Stimulated activated CD8-positive, alpha-beta memory T cell treated with anti-CD3 and anti-CD28 coated beads, Interleukin-7, amount 100 ng/mL, for 24 hours (primary cell): Measurements from ENCODE around the gene STRADA.

Source experiments
- DNase-seq: peaks from one replicate; pipeline ENCODE4 v3.0.0-alpha.2; 2020; ENCODE audit warnings: low read depth

The STRADA gene

DNA sequence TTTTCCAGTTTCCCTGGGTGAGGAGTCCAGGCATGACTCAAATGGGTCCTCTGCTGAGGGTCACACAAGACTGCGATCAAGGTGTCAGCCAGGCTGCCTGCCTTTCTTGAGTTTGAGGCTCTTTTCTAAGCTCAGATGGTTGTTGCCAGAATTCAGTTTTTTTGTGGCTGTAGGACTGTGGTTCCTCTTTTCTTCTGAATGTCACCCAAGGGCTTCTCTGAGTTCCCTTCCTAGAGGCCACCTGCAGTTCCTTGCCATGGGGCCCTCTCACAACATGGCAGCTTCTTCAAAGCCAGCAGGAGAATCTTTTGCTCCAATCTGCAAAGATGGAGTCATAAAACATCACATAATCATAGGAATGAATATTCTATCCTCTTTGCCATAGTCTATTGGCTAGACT is 59.2 kb downstream of the STRADA start:
- DNase-seq = no peak

DNA sequence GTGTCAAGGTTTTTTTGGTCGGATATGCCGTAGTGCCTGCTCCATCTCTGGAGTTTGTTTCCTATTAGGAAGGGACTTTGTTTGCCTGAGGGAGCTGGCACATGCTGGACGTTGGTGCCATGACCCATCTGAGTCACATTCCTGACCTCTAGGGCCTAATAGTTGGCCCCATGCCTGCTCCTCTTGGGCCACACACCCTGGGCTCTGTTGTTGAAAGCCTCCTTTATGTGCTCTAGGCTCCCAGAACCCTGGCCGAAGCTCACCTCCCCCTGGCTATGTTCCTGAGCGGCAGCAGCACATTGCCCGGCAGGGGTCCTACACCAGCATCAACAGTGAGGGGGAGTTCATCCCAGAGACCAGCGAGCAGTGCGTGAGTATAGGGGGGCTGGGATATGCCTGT is 60.1 kb downstream of the STRADA start:
- no peak for DNase-seq

DNA sequence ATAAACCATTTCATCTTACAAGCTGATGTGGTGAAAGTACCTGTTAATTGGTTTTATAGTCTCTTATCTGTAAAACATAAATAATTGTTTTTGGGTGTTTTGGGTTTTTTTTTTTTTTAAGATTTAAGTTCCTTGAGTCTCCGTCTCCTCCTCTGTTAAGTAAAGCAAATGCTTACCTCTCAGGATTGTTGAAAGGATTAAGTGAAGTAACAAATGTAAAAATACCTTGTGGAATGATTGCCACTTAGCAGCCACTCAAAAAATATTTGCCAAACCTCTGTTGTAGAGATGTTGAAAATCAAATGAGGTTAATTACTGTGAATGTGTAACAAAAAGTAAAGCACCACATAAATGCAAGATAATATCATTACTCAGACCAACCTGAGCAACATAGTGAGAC is 60.9 kb downstream of the STRADA start:
- no peak for DNase-seq

DNA sequence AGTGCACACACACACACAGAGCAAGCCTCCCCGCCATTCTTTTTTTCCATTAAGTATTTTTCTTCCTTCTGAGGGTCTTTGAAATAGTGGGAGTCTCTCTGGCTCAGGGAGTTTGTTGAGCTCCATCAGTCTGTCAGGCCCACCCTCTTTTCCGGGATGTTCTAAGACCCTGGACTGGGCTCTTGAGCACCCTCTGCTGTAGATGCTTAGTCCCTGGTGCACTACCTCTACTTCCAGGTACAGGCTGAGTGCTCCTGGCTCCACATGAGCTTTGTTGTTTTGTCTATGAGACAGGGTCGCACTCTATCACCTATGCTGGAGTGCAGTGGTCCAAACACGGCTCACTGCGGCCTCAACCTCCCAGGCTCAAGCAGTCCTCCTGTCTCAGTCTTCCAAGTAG is 62.4 kb downstream of the STRADA start:
- no peak for DNase-seq

DNA sequence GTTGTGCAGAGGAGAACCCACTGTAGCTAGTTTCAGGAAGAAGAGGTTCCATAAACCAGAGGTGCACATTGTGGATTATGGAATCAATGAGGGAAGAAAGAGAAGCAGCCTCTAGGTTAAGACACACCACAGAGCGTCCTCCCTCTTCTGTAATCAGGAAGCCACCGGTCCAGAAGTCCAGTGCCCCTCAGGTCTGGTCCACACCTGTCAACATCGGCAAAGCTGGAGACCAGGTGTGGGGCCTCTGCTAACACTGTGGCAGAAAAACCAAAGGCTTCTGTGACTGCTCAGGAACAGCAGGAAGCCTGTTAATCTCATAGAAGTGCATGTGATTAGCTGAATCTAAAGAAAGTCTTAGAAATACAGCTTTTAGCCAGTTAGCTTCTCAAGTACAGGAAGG is 65.0 kb downstream of the STRADA start:
- no peak for DNase-seq

DNA sequence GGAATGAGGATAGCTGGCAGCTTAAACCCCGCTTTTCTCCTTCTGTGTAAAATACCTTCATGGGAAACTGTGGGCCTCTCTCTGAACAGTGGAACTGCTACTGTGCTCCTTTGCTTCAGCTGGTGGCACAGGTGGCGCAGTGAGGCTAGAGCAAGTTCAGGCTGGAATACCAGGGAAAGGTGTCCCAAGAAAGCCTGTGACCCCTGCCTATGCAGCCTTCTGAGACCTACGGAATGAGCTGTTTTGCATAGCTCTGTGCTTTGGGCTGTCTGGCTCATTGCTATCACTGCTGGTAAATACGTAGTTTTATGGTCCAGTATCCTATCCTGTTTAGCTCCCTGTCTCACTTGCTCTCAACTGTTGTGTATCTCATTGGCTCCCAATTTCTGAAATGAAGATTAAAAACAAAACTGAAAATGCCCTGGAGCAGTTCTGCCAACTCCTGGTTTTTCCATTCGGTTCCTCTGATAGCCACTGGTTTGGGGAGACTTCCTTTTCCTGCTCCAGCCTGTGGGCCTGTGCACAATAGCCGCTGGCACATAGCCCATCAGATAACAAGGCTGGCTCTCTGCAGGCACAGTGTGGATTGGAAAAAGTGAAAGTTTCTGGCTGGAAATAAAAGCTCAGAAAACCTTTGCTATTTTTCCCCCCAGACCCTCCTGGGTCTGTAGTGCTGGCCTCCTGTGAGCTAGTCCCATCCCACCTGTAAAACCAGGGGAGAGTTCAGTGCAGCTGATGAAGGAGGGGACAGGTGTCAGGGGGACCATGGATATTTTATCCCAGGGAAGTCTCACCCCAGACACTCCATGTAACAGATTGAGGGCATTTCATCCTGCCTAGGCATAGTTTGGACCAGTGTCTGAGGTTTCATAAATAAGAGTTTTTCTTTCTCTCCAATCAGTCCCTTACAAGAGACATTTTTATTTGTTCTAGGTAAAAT is 65.7 kb downstream of the STRADA start:
- DNase-seq = no peak

DNA sequence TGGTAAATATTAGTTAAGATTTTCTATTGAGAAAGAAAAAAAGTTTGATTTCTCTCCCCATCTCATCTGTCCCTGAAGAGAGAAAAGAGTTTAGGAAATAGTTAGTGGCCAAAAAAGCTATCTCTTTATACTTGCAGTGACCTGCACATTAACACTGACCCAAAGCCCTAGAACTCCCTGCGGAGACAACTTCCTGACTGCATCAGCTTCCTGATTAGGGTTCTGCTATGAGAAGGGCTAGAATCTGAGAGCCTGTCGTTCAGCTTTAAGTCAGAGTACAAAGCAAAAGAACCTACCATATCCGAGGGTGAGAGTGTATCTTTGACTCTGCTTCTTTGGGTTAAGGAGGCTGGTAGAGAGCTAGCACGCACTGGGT is 66.4 kb downstream of the STRADA start:
- no peak for DNase-seq

DNA sequence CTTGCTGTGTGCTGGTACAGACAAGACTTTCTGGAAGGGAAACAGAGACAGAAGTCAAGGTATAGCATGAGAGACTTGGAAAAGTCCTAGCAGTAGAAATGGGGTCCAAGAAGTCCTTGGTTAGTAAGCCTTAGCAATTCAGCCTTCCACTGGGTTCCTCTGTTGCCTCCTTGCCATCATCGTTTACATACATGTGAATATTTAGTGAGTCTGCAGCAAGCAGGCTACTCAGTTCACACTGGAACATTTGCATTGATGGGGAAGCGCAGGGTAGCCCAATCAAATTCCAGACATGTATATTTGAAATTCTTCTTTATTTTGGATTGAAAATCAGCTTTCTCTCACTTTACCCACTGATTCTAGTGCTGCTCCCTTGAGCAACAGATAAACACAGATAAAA is 68.7 kb downstream of the STRADA start:
- DNase-seq = no peak

DNA sequence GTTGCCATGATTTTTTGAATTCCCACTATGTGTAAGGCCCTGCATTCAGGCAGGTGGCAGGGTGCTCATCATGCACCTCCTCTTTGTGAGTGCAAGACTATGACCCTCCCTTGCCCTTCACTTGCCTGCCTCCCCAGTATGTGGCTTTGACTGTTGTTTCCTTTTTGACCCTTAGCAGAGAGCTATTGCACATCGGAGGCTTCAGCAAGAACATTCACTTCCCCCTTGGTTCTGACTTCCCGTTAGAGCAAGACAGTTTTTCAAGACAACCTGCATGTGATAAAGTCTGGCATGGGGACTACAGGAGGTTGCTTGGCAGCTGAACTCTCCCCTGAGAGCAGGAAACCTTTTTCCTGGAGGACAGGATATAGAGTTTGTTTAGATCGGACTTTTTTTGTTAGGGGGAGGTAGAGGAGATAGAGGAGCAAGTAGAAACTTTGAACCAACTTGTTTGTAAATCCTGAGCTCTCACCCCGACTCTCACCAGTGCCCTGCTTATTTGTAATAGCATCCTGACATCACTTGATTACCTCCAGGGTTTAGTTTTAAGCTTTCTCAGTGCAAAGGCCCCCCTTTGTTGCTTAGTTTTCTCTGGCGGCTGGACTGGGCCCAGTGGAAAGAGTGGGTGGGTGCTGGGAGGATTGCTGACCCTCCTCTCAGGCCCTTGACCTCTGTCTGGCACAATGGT is 75.9 kb downstream of the STRADA start:
- no peak for DNase-seq

DNA sequence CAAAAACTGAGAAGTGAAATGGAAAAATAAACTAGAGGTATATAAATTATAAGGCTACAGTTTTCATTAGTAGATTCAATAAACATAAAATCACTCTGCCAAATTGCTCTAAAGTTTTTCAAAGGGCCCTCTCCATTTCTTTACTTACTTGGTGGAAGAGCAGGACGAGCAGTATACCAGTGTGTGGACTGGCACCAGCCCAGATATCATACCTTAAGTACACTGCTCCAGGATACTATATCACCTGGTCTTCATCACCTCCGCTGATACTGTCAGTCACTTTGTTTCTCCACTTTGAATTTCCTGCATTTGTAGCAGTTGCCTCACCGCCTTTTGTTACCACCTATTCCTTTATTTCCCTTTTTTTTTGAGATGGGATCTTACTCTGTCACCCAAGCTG is 81.7 kb downstream of the STRADA start:
- no peak for DNase-seq

DNA sequence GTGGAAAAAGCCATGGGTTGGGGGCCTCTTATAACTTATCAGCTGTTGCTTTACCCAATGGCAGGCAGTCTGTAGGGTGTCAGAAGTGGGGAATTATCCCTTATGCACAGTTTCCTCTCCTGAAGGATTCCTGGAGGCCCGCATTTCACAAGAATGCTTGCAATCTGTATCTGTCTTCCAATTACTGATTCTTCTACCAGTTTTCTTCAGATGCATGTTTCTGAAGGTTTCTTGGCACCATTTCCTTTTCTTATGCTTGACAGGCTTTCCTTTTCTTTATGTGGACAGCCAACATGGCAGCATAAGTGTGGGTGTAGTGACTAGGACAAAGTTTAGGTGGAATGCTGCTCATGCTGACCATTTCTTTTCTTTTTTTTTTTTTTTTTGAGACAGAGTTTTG is 83.2 kb downstream of the STRADA start:
- no peak for DNase-seq

DNA sequence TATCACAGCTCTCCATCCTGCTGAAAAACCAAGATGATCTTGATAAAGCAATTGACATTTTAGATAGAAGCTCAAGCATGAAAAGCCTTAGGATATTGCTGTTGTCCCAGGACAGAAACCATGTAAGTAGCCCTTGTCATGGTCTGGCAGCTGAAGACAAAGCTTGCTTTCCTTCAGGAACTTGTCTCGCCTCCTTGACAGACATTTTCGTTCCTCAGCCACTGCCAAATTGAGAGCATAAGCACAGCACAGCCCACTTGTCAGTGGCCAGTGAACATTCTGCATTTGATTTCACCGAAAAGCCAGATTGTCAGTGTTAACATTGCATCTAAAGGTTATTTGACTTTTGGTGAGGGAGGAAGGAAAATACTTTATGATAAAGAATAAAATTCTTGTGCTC is 83.8 kb downstream of the STRADA start:
- DNase-seq = no peak

DNA sequence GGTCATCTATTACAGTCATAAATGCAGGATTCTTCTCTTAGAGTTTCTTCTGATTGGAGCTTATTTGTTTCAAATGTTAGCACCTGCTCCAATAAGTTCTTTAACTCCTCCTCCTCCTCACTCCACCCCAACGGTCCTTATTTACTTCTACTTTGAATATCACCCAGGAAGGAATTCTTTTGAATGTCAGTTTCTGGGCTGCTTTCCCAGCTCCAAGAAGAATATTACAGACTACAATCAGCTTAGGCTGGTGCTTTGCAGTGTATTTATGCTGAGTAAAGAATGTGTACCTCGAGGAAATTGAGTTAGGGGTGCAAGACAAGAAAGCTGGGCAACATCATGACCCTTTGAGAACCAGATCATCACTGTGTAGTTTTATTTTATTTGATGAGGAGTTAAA is 88.5 kb downstream of the STRADA start:
- no peak for DNase-seq
